ENCODE results near the gene EMILIN2.

DNA sequence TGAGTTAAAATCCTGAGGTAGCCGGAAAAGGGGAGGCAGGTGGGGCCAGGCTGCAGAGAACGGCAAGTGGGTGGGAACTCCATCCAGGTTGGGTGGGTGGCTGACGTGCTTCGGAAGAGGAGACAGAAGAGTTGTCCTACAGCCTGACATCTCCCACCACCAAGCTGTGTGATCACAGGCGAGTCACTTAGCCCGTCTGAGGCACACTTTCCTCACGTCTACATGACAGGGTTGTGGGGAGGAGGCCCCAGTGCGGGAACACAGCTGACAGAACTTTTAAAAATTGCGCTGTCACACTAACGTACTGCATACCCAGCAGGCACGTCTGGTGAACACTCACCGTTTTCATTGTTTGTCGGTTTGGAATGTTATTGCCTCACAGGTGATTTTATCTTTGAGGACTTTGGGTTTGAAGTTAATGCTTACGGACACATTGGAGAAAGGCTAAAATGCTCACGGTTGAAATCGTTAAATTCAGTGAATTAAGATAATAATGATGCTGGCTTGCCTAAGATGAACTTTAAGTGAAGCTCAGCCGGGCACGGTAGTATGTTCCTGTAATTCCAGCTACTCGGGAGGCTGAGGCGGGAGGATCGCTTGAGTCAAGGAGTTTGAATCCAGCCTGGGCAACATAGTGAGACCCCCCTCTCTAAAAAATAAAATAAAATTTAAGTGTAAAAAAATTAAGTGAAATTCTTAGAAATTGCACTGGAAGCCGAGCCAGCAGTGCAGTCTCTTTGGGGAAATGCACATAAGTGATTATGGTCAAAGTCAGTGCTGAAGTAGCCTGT, 8.9 kb downstream of the EMILIN2 start:
- no peak for TF ChIP-seq POLR2AphosphoS5 (IDR thresholded peaks at IDR 0.05)
- TF ChIP-seq CTCF (IDR thresholded peaks at IDR 0.05), result no peak
